Astrocyte of the hippocampus (primary cell): Measurements from ENCODE around the gene TRIM13.

Experiments used
- DNase-seq: peaks from one replicate; pipeline ENCODE4 v3.0.0; 2011; ENCODE audit warnings: low read depth, low spot score

Gene TRIM13

GRCh38 chr13:50065712-50066111 is 68.9 kb downstream of the TRIM13 start:
- no peak for DNase-seq
